H1 (cell line): ENCODE measurements around the gene AHRR. TPM values are rescaled to one million over a fixed set of nuclear protein-coding genes. Genes with fewer than 3 reads are reported as not detected.

ENCODE experiments used
- FOSL1 ChIP-seq: IDR thresholded peaks from 2 replicates; pipeline ENCODE4 v1.6.1; 2011; ENCODE audit warnings: mild to moderate bottlenecking, low read depth, low read length, moderate library complexity; ENCODE audit not compliant: insufficient read depth
- JUN ChIP-seq: IDR thresholded peaks from 2 replicates; pipeline ENCODE4 v1.6.1; 2011; ENCODE audit warnings: low read depth, mild to moderate bottlenecking, improper control_type of control experiment, low read length
- KDM1A ChIP-seq: fragments of 200-600, 300-600 bp; sonication (generic); IDR thresholded peaks from 2 replicates; pipeline ENCODE4 v1.7.1; 2016; ENCODE audit warnings: mild to moderate bottlenecking, low read length, borderline replicate concordance
- RXRA ChIP-seq: IDR thresholded peaks from 2 replicates; pipeline ENCODE4 v1.6.1; 2011; ENCODE audit warnings: low read depth, mild to moderate bottlenecking, low read length, moderate library complexity; ENCODE audit not compliant: insufficient read depth
- SP2 ChIP-seq: IDR thresholded peaks from 2 replicates; pipeline ENCODE4 v1.6.1; 2012; ENCODE audit warnings: mild to moderate bottlenecking, low read length, inconsistent platforms
- YY1 ChIP-seq: IDR thresholded peaks from 2 replicates; pipeline ENCODE4 v1.6.1; 2011; ENCODE audit warnings: low read depth, mild to moderate bottlenecking, low read length
- polyA plus RNA-seq, 7 experiments: library from polyadenylated mRNA; depleted of rRNA in 3 of 7; stranded (reverse) in 5 of 7; unstranded in 2 of 7; fragments of >200 nt in 5 of 7; fragments of 200-250 nt in 2 of 7; gene quantifications; 1 replicate in 5 of 7; 2 replicates in 1 of 7; 4 replicates in 1 of 7; pipeline versions ENCODE4 v1.2.1 to v1.2.3, GENCODE V29; 2011 to 2013; ENCODE audit warnings: missing spikeins in 2 of 7, mixed read lengths in 2 of 7
- total RNA-seq: library from RNA; stranded (reverse); fragmentation: NEBNext Ultra II Directional; extraction: Animal tissue kit (Norgen Biotek cat#: 25700); gene quantifications from 2 replicates; pipeline ENCODE4 v1.2.1, GENCODE V29; 2021
- TF ChIP-seq, protein P1 (sequence below): fragments of 300-600 bp; sonication (generic); IDR thresholded peaks from 2 replicates; pipeline ENCODE4 v1.7.1; 2012; ENCODE audit warnings: low read length, moderate library complexity, mild to moderate bottlenecking, inconsistent platforms; ENCODE audit not compliant: insufficient replicate concordance

The AHRR gene
- total and polyA plus RNA-seq, 2 of the 8 experiments (the other 6 are each of a cell fraction or from before 2014, with no cell fraction given): 0.41 to 0.80 TPM

- TF ChIP-seq, protein P1, sequence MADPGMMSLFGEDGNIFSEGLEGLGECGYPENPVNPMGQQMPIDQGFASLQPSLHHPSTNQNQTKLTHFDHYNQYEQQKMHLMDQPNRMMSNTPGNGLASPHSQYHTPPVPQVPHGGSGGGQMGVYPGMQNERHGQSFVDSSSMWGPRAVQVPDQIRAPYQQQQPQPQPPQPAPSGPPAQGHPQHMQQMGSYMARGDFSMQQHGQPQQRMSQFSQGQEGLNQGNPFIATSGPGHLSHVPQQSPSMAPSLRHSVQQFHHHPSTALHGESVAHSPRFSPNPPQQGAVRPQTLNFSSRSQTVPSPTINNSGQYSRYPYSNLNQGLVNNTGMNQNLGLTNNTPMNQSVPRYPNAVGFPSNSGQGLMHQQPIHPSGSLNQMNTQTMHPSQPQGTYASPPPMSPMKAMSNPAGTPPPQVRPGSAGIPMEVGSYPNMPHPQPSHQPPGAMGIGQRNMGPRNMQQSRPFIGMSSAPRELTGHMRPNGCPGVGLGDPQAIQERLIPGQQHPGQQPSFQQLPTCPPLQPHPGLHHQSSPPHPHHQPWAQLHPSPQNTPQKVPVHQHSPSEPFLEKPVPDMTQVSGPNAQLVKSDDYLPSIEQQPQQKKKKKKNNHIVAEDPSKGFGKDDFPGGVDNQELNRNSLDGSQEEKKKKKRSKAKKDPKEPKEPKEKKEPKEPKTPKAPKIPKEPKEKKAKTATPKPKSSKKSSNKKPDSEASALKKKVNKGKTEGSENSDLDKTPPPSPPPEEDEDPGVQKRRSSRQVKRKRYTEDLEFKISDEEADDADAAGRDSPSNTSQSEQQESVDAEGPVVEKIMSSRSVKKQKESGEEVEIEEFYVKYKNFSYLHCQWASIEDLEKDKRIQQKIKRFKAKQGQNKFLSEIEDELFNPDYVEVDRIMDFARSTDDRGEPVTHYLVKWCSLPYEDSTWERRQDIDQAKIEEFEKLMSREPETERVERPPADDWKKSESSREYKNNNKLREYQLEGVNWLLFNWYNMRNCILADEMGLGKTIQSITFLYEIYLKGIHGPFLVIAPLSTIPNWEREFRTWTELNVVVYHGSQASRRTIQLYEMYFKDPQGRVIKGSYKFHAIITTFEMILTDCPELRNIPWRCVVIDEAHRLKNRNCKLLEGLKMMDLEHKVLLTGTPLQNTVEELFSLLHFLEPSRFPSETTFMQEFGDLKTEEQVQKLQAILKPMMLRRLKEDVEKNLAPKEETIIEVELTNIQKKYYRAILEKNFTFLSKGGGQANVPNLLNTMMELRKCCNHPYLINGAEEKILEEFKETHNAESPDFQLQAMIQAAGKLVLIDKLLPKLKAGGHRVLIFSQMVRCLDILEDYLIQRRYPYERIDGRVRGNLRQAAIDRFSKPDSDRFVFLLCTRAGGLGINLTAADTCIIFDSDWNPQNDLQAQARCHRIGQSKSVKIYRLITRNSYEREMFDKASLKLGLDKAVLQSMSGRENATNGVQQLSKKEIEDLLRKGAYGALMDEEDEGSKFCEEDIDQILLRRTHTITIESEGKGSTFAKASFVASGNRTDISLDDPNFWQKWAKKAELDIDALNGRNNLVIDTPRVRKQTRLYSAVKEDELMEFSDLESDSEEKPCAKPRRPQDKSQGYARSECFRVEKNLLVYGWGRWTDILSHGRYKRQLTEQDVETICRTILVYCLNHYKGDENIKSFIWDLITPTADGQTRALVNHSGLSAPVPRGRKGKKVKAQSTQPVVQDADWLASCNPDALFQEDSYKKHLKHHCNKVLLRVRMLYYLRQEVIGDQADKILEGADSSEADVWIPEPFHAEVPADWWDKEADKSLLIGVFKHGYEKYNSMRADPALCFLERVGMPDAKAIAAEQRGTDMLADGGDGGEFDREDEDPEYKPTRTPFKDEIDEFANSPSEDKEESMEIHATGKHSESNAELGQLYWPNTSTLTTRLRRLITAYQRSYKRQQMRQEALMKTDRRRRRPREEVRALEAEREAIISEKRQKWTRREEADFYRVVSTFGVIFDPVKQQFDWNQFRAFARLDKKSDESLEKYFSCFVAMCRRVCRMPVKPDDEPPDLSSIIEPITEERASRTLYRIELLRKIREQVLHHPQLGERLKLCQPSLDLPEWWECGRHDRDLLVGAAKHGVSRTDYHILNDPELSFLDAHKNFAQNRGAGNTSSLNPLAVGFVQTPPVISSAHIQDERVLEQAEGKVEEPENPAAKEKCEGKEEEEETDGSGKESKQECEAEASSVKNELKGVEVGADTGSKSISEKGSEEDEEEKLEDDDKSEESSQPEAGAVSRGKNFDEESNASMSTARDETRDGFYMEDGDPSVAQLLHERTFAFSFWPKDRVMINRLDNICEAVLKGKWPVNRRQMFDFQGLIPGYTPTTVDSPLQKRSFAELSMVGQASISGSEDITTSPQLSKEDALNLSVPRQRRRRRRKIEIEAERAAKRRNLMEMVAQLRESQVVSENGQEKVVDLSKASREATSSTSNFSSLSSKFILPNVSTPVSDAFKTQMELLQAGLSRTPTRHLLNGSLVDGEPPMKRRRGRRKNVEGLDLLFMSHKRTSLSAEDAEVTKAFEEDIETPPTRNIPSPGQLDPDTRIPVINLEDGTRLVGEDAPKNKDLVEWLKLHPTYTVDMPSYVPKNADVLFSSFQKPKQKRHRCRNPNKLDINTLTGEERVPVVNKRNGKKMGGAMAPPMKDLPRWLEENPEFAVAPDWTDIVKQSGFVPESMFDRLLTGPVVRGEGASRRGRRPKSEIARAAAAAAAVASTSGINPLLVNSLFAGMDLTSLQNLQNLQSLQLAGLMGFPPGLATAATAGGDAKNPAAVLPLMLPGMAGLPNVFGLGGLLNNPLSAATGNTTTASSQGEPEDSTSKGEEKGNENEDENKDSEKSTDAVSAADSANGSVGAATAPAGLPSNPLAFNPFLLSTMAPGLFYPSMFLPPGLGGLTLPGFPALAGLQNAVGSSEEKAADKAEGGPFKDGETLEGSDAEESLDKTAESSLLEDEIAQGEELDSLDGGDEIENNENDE: no peak
- no peak for TF ChIP-seq JUN
- no peak for TF ChIP-seq RXRA
- no peak for TF ChIP-seq YY1
- no peak for TF ChIP-seq KDM1A
- TF ChIP-seq SP2: no peak
- TF ChIP-seq FOSL1: no peak
These were observed 164.5 kb downstream of the AHRR start (continued) for GRCh38 chr5:485946-486491.
